GOT3 (cell line): ENCODE measurements around the gene AGAP1.
"Not testable (repeated sequence)": the region's sequence is repeated elsewhere in the genome, so short reads cannot be mapped to it uniquely, and the experiment has no call there.

Source experiments
- DNase-seq: peaks from one replicate; lab custom pipeline; 2025; ENCODE audit warnings: mixed read lengths; lab: John Stamatoyannopoulos, UW

The AGAP1 gene

DNA sequence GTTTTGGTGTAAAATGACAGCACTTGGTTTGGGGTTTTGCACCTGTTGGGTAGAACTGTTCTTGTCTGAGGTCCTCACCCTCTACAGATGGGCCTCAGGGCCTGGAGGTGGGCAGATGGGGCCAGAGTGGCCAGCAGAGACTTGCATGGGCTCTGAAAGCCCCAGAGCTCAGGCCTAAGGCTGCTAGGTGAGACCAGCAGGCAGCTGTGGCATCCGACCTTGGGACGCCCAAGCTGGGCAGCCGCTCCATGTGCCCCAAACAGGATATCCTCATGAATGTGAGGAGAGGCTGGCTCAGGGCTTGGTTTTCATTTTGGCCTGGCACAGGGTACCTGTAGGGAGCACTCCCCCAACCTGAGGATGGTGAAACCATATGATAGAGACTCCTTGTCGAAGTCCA lies 636.1 kb downstream of the AGAP1 start:
- no peak for DNase-seq

DNA sequence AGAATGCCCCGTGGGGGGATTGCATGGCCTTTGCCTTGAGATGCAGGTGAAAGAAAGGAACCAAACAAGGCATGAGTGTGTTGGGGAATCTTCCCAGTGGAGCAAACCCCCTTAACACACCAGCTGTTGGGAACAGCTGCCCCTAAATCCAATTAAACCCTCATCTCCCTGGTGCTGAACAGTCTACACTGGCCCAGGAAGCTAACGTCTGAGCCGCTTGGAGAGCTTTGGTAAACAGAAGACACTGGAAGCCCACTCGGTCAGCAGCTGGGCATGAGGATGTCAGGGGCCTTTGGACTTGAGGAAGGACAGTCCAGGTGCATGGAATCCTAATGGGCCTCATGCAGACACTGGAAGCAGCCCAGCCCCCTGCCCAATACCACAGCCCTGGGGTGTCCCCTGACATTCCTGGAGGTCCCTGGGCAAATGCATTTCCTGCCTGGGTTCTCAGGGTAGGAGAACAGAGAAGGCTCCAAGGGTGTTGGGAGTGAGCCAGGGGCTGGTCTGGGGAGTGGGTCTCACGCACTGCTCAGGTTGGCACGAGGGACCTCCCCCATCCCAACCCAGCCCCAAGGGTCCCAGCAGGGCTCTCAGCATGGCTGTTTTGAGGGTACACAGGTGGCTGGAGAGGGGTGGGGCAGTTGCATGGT lies 636.6 kb downstream of the AGAP1 start:
- no peak for DNase-seq

- no peak for DNase-seq
These were observed 637.3 kb downstream of the AGAP1 start for GRCh38 chr2:236131073-236131692.

DNA sequence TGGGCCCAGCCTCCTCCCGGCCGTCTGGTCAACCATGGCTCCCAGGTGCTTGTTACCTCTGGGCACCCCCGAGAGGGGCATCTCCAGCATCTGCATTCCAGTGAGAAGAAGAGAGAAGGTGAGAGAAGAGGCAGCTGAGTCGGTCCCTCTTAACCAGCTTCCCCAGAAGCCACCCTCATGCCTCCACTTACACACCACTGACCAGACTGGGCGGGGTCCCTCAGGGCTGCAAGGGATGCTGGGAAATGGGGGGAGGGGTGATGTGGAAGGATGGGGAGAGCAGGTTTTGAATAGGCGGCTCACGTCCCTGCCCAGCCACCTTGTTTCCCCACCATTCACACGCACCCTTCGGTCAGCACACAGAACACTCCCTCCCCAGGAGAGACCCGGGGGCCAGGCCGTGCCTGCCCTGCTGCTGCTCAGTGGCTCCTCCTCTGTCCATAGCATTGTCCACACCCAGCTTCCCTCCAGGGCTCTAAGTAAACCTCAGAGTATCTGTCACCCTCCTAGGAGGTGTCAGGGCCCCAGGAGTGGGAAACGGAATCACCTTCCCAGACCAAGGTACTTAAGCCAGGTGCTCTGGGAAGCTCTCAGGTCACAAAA lies 639.7 kb downstream of the AGAP1 start:
- DNase-seq: no peak

- DNase-seq: no peak
These were observed 642.7 kb downstream of the AGAP1 start for GRCh38 chr2:236136538-236136937.

- no peak for DNase-seq
These were observed 643.2 kb downstream of the AGAP1 start for GRCh38 chr2:236137066-236137465.

GRCh38 chr2:236141616-236142015 lies 647.8 kb downstream of the AGAP1 start:
- DNase-seq: not testable (repeated sequence)

DNA sequence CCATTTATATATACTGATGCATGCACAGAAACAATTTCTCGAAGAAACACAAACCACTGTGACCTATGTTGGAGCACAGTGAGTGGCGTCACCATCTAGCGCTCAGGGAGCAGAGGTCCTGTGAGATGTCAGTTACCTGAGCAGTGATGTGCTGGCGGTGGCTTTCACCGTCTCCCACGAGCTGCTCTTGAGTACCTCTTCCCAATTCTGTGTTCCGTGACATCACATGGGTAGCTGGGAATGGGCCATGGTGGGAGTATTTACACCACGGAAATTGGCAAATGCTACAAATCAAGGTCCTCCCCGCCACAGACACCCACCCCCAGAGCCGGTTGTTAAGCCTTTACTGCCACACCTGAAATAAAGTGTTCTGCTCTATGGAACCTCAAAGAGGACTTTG lies 650.0 kb downstream of the AGAP1 start:
- no peak for DNase-seq

- no peak for DNase-seq
These were observed 652.6 kb downstream of the AGAP1 start for GRCh38 chr2:236146436-236146835.

DNA sequence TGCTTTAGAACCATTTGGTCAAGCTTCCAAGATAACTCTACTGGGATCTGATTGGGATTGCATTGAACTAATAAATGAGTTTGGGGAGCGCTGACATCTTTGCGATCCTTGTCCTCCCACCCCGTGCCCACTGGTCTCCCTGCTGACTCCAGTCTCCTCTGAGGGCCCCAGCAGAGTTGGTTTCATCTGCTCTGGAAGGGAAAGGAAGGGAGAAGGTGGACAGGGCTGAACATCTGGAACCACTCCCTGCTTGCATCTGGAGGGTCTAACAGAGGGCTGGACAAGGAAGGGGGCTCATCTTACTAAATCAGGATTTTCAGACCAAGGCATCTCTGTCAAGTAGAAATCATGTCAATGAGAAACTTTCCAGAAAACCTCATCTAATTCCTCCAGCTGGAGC lies 661.6 kb downstream of the AGAP1 start:
- DNase-seq: no peak

GRCh38 chr2:236156095-236156859 lies 662.4 kb downstream of the AGAP1 start:
- no peak for DNase-seq

DNA sequence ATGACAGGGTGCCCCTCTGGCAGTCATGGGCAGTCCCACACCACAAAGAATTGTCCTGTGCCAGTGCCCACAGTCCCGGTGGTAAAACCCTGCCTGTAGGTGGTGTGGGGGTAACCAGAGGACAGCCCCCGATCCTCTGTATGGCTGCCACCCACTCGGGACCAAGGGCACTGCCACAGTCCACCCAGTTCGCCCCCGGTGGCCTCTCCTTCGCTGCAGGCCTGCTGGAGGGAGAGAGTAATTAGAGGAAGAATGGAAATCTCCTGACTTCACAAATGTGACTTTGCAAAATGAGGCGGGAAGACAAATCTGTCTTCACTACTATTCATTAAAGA lies 663.0 kb downstream of the AGAP1 start:
- DNase-seq: no peak

GRCh38 chr2:236157366-236157765 lies 663.5 kb downstream of the AGAP1 start:
- DNase-seq: no peak

- no peak for DNase-seq
These were observed 664.1 kb downstream of the AGAP1 start for GRCh38 chr2:236157815-236158498.

- DNase-seq: no peak
These were observed 665.3 kb downstream of the AGAP1 start for GRCh38 chr2:236158969-236159777.

GRCh38 chr2:236159778-236160170 lies 665.9 kb downstream of the AGAP1 start:
- DNase-seq: no peak

- DNase-seq: no peak
These were observed 666.7 kb downstream of the AGAP1 start for GRCh38 chr2:236160366-236161081.

DNA sequence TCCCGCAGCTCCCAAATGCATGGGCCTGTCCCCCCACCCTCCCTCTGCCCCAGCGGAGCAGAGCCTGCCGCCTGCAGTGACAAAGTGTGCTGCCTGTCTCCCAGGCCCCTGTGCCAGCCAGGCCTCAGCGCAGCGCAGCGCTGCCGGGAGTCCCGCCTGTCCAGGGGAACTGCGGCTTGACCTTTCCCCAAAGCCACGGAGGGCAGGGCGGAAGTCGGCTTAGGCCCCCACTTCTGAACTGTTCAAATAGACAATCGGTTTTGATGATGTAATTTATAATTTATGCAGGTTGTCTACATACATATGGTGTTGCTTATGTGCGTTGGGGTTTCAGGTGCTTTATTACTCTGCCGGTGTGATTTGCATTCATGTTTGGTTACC lies 667.2 kb downstream of the AGAP1 start:
- no peak for DNase-seq

DNA sequence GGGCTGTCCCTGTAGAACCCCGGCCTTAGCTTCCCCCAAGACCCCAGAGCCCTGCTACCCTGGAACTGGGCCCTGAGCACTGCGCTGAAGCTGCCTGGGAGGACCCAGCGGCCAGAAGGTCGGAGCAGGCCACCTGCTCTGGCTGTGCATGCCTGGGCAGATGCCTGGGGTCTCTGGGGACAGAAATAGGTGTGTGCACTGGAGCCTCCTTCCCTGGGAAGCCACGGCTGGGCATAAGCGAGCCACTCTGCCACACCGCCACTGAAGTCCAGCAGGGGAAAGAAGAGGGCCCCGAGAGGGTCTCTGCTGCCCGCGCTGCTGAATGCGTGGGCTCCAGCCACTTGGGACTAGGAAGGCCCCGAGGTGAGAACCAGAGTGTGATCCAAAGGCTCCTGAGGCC lies 667.7 kb downstream of the AGAP1 start:
- no peak for DNase-seq

GRCh38 chr2:236162031-236162845 lies 668.4 kb downstream of the AGAP1 start:
- DNase-seq: no peak
